Upper lobe of left lung (tissue), 4 donors: ENCODE measurements around the gene AGGF1.

Experiments
- EP300 ChIP-seq, 4 donors: sonication (generic); formaldehyde crosslinking; IDR thresholded peaks; one replicate each; pipeline ENCODE4 v1.5.1; 2017; ENCODE audit warnings: antibody characterized with exemption in 4 of 4, control low read depth in 2 of 4
- POLR2A ChIP-seq, 4 donors: fragments of 450-650 bp; IDR thresholded peaks; one replicate each; pipeline ENCODE4 v1.5.1; 2016 to 2017; ENCODE audit warnings: antibody characterized with exemption in 4 of 4, mild to moderate bottlenecking in 2 of 4
- POLR2AphosphoS5 ChIP-seq, 2 donors: sonication (generic); formaldehyde crosslinking; IDR thresholded peaks; one replicate each; pipeline ENCODE4 v1.5.1; 2017; ENCODE audit warnings: antibody characterized with exemption in 2 of 2
- TF ChIP-seq, protein P1 (sequence below), 6 experiments: fragments of 450-650 bp in 4 of 6; fragments of 200-600 bp in 2 of 6; sonication (generic) in 2 of 6; IDR thresholded peaks; one replicate each; pipeline ENCODE4 v1.5.1; 2016 to 2019; ENCODE audit warnings: antibody characterized with exemption in 6 of 6

DNA sequence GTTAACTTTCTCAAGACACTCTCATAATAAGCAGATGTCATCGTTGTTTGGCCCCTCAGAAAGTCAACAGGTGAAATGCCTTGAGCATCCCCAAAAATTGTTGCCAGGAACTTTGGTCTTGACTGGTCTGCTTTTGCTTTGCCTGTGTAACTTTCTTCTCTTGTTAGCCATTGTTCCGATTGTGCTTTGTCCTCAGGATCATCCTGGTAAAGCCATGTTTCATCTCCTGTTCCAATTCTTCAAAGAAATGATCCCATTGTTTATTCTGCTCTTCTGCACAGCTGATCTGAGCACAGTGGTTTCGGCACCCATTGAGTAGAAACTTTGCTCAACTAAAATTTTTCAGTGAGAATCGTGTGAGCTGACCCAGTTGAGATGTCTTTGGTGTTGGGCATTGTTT, 65.0 kb downstream of the AGGF1 start:
- TF ChIP-seq POLR2AphosphoS5 (IDR thresholded peaks at IDR 0.05) (no peak), POLR2A (IDR thresholded peaks at IDR 0.05) (no peak), EP300 (IDR thresholded peaks at IDR 0.05) (no peak)
- TF ChIP-seq, protein P1, sequence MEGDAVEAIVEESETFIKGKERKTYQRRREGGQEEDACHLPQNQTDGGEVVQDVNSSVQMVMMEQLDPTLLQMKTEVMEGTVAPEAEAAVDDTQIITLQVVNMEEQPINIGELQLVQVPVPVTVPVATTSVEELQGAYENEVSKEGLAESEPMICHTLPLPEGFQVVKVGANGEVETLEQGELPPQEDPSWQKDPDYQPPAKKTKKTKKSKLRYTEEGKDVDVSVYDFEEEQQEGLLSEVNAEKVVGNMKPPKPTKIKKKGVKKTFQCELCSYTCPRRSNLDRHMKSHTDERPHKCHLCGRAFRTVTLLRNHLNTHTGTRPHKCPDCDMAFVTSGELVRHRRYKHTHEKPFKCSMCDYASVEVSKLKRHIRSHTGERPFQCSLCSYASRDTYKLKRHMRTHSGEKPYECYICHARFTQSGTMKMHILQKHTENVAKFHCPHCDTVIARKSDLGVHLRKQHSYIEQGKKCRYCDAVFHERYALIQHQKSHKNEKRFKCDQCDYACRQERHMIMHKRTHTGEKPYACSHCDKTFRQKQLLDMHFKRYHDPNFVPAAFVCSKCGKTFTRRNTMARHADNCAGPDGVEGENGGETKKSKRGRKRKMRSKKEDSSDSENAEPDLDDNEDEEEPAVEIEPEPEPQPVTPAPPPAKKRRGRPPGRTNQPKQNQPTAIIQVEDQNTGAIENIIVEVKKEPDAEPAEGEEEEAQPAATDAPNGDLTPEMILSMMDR (IDR thresholded peaks at IDR 0.05) = no peak
